Upper lobe of left lung (tissue), 6 donors: ENCODE measurements around the gene CENPP. TPM values are rescaled to one million over a fixed set of nuclear protein-coding genes. Genes with fewer than 3 reads are reported as not detected.

ENCODE experiments used
- ATAC-seq, 2 donors: fragments of 200-7000 bp; cut with Tn5 transposase; one replicate each; pipeline ENCODE4 v1.9.1; 2022; ENCODE audit warnings: mild to moderate bottlenecking in 2 of 2, moderate library complexity in 2 of 2; ENCODE audit not compliant: low FRiP score in 2 of 2
- DNase-seq, 2 donors: peaks; one replicate each; pipeline ENCODE4 v3.0.0-alpha.2; 2019 to 2020
- H3K27ac ChIP-seq, 4 donors: fragments of 200-600 bp; sonication (generic); one replicate each; pipeline ENCODE4 v1.5.1; 2016 to 2019
- H3K27me3 ChIP-seq, 4 donors: fragments of 200-600 bp; sonication (generic); one replicate each; pipeline ENCODE4 v1.5.1; 2017 to 2019
- H3K36me3 ChIP-seq, 4 donors: fragments of 200-600 bp; sonication (generic); one replicate each; pipeline ENCODE4 v1.5.1; 2016 to 2019
- H3K4me1 ChIP-seq, 4 donors: fragments of 200-600 bp; sonication (generic); one replicate each; pipeline ENCODE4 v1.5.1; 2018 to 2019
- H3K4me3 ChIP-seq, 4 donors: fragments of 200-600 bp; sonication (generic); one replicate each; pipeline ENCODE4 v1.5.1; 2017 to 2019; ENCODE audit warnings: mild to moderate bottlenecking in 2 of 4, moderate library complexity in 1 of 4
- H3K9me3 ChIP-seq, 4 donors: fragments of 200-600 bp; sonication (generic); one replicate each; pipeline ENCODE4 v1.5.1; 2018 to 2019
- EP300 ChIP-seq, 4 donors: sonication (generic); formaldehyde crosslinking; IDR thresholded peaks; one replicate each; pipeline ENCODE4 v1.5.1; 2017; ENCODE audit warnings: antibody characterized with exemption in 4 of 4, control low read depth in 2 of 4
- POLR2A ChIP-seq, 4 donors: fragments of 450-650 bp; IDR thresholded peaks; one replicate each; pipeline ENCODE4 v1.5.1; 2016 to 2017; ENCODE audit warnings: antibody characterized with exemption in 4 of 4, mild to moderate bottlenecking in 2 of 4
- POLR2AphosphoS5 ChIP-seq, 2 donors: sonication (generic); formaldehyde crosslinking; IDR thresholded peaks; one replicate each; pipeline ENCODE4 v1.5.1; 2017; ENCODE audit warnings: antibody characterized with exemption in 2 of 2
- WGBS, 2 donors: methylation state at CpG; one replicate each; pipeline ENCODE4 v1.1.5; 2017 to 2018; 5-methylcytosine and 5-hydroxymethylcytosine counted together
- total RNA-seq, 6 donors: library from RNA; depleted of rRNA in 4 of 6; stranded (reverse); fragments of >200 nt in 4 of 6; gene quantifications; one replicate each; pipeline versions ENCODE4 v1.1.0 to v1.2.1, GENCODE V29; 2016 to 2021
- TF ChIP-seq, protein P1 (sequence below), 6 experiments: fragments of 450-650 bp in 4 of 6; fragments of 200-600 bp in 2 of 6; sonication (generic) in 2 of 6; IDR thresholded peaks; one replicate each; pipeline ENCODE4 v1.5.1; 2016 to 2019; ENCODE audit warnings: antibody characterized with exemption in 6 of 6
- donor health status: DM: no; HTN: no; CAD: no; lungs with moderate emphysema.
- donor health status: DM: no; HTN: yes; CAD: no; lungs with severe emphysema.

CENPP gene
- total RNA-seq, 6 donors from 2014 or later, result 2.9 to 17.8 (median 4.9) TPM

DNA sequence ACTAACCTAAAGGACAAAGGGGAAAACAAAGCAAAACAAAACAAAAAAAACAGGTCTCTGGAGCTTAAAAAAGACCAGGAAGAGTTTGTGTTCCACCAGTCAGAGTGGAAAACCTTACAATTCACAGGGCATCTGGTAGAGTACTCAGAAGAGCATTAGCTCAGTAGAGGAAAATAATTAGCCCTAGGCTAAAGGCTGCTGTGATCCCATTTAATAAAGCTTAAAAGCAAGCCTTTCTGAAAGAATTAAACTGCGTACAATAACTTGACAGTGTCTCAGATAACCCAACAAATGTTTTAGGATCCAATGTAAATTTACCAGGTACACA, 202.7 kb downstream of the CENPP start:
- H3K4me3 ChIP-seq, result no peak overlapping the region
- 97 to 100% methylated on average over 1 of the region's 1 CpG for WGBS, 2 donors
- no peaks in the 10 kb centered on the region for H3K4me1 ChIP-seq
- TF ChIP-seq, protein P1, sequence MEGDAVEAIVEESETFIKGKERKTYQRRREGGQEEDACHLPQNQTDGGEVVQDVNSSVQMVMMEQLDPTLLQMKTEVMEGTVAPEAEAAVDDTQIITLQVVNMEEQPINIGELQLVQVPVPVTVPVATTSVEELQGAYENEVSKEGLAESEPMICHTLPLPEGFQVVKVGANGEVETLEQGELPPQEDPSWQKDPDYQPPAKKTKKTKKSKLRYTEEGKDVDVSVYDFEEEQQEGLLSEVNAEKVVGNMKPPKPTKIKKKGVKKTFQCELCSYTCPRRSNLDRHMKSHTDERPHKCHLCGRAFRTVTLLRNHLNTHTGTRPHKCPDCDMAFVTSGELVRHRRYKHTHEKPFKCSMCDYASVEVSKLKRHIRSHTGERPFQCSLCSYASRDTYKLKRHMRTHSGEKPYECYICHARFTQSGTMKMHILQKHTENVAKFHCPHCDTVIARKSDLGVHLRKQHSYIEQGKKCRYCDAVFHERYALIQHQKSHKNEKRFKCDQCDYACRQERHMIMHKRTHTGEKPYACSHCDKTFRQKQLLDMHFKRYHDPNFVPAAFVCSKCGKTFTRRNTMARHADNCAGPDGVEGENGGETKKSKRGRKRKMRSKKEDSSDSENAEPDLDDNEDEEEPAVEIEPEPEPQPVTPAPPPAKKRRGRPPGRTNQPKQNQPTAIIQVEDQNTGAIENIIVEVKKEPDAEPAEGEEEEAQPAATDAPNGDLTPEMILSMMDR (IDR thresholded peaks at IDR 0.05), result no peak
- TF ChIP-seq EP300 (IDR thresholded peaks at IDR 0.05) (no peak), POLR2AphosphoS5 (IDR thresholded peaks at IDR 0.05) (no peak), POLR2A (IDR thresholded peaks at IDR 0.05) (no peak)
- no peaks in the 10 kb centered on the region for H3K27me3 ChIP-seq
- H3K36me3 ChIP-seq, result no peaks in the 10 kb centered on the region
- ATAC-seq (no peak), DNase-seq (no peak)
- H3K9me3 ChIP-seq, result no peaks in the 10 kb centered on the region
- no peak overlapping the region for H3K27ac ChIP-seq

DNA sequence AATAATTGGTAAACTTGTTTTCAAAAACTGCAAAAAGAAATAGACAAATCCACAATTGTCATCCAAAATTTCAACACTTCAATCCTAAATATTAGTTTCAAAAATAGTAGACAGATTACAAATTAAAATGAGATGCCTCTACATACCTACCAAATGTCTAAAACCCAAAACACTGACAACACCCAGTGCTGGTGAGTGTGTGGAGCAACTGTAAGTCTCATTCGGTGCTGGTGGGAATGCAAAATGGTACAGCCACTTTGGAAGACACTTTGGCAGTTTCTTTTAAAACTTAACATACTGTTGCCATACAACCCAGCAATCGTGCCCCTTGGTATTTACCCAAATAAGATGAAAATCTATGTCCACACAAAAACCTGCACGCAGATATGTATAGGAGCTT, 203.4 kb downstream of the CENPP start:
- DNase-seq (no peak), ATAC-seq (no peak)
- WGBS, 2 donors, result 92 to 95% methylated on average over 3 of the region's 3 CpGs
- no peak overlapping the region for H3K4me3 ChIP-seq
- no peaks in the 10 kb centered on the region for H3K27me3 ChIP-seq
- H3K4me1 ChIP-seq, result no peaks in the 10 kb centered on the region
- H3K9me3 ChIP-seq, result no peaks in the 10 kb centered on the region
- H3K27ac ChIP-seq, result no peak overlapping the region
- no peaks in the 10 kb centered on the region for H3K36me3 ChIP-seq
- TF ChIP-seq POLR2AphosphoS5 (IDR thresholded peaks at IDR 0.05) (no peak), POLR2A (IDR thresholded peaks at IDR 0.05) (no peak), EP300 (IDR thresholded peaks at IDR 0.05) (no peak)
- TF ChIP-seq, protein P1 (IDR thresholded peaks at IDR 0.05), result no peak

DNA sequence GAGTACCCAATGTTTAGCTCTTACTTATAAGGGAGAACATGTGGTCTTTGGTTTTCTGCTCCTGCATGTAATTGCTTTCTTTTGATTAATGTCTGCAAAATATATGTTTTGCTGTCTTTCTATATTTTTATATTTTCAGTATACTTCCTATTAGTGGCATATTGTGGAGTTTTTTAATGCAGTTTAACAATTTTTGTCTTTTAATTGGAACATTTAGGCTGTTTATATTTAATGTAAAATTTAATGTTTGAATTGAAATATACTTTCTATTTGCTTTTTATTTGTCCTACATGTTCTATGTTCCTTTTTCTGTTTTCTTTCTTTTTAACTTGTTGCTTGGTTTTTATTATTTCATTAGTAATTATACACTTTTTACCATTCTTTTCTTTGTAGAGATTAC, 205.1 kb downstream of the CENPP start:
- no peaks in the 10 kb centered on the region for H3K36me3 ChIP-seq
- TF ChIP-seq, protein P1 (IDR thresholded peaks at IDR 0.05), result no peak
- no peaks in the 10 kb centered on the region for H3K9me3 ChIP-seq
- H3K4me3 ChIP-seq, result no peak overlapping the region
- no peak for DNase-seq
- no peak overlapping the region for H3K27ac ChIP-seq
- peaks cover 0 to 8% (median 0%) of the 10 kb centered on the region in 4 donors for H3K4me1 ChIP-seq
- no peak for ATAC-seq
- H3K27me3 ChIP-seq, result no peaks in the 10 kb centered on the region

DNA sequence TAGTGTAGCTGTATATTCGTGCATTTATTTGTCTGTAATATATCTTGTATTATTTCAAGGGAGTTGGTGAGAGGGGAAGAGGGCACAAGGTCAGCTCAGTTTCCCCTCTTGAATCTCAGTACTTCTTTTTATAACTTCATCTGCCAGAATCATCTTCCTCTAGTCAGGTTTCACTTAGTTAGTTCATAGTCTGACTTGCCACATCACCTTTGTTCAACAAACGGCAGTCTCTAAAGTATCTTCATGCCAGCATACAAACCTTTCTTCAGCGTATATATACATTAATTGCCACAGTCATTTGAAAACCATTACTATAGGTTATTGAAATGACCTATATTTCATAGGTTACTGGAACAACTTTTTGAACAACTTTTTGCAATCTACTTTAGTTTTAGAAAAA, 208.5 kb downstream of the CENPP start:
- Histone ChIP-seq H3K27me3 (no peaks in the 10 kb centered on the region), H3K4me1 (peaks cover 0 to 8% (median 0%) of the 10 kb centered on the region in 4 donors), H3K9me3 (no peaks in the 10 kb centered on the region), H3K36me3 (no peaks in the 10 kb centered on the region), H3K27ac (no peak overlapping the region), H3K4me3 (peak overlapping the region in 1 of 4 donors; percentile 11)
- 75 to 80% methylated on average over 3 of the region's 3 CpGs for WGBS, 2 donors
- DNase-seq, result no peak
- no peak for ATAC-seq
- TF ChIP-seq EP300 (IDR thresholded peaks at IDR 0.05), result no peak
- TF ChIP-seq, protein P1 (IDR thresholded peaks at IDR 0.05), result no peak
- no peak for TF ChIP-seq POLR2AphosphoS5 (IDR thresholded peaks at IDR 0.05)
- no peak for TF ChIP-seq POLR2A (IDR thresholded peaks at IDR 0.05)

DNA sequence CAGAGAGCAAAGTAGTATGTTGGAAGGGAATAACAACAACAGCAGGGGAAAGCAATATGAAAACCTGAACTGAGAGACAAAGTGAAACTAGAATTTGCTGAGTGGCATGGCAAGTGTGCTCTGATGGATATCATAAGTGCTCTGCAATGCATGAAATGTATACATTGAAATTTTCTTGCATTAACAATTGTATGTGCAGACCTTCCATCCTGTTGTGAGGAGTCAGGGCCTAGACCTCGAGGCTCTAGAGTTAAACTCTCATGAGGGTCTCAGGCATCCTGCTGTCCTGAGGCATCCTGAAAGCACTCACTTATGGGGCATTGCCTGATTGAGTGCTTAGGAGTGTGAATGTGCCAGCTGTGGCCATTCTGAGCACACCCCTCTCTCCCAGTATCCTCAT, 208.9 kb downstream of the CENPP start:
- ATAC-seq (peak in 1 of 2 donors; percentile 28), DNase-seq (no peak)
- peak overlapping the region in 1 of 4 donors; percentile 14 for H3K27ac ChIP-seq
- no peaks in the 10 kb centered on the region for H3K27me3 ChIP-seq
- H3K4me3 ChIP-seq, result peak overlapping the region in 3 of 4 donors; percentile 5 to 28 (median 11)
- H3K4me1 ChIP-seq, result peaks cover 0 to 8% (median 0%) of the 10 kb centered on the region in 4 donors
- H3K9me3 ChIP-seq, result no peaks in the 10 kb centered on the region
- 17 to 57% methylated on average over 1 of the region's 1 CpG for WGBS, 2 donors
- TF ChIP-seq EP300 (IDR thresholded peaks at IDR 0.05) (no peak), POLR2AphosphoS5 (IDR thresholded peaks at IDR 0.05) (no peak), POLR2A (IDR thresholded peaks at IDR 0.05) (no peak)
- TF ChIP-seq, protein P1 (IDR thresholded peaks at IDR 0.05), result no peak
- no peaks in the 10 kb centered on the region for H3K36me3 ChIP-seq
